ENCODE data around the gene G3BP1.

G3BP1 gene

GRCh38 chr5:151735646-151736045 lies 36.1 kb upstream of the G3BP1 start:
- TF ChIP-seq, protein P1, sequence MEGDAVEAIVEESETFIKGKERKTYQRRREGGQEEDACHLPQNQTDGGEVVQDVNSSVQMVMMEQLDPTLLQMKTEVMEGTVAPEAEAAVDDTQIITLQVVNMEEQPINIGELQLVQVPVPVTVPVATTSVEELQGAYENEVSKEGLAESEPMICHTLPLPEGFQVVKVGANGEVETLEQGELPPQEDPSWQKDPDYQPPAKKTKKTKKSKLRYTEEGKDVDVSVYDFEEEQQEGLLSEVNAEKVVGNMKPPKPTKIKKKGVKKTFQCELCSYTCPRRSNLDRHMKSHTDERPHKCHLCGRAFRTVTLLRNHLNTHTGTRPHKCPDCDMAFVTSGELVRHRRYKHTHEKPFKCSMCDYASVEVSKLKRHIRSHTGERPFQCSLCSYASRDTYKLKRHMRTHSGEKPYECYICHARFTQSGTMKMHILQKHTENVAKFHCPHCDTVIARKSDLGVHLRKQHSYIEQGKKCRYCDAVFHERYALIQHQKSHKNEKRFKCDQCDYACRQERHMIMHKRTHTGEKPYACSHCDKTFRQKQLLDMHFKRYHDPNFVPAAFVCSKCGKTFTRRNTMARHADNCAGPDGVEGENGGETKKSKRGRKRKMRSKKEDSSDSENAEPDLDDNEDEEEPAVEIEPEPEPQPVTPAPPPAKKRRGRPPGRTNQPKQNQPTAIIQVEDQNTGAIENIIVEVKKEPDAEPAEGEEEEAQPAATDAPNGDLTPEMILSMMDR (IDR thresholded peaks at IDR 0.05; ENCODE audit: low read depth, low read length, missing control alignments) = no peak
- in situ Hi-C loops (cut with HindIII; ENCODE audit: low sequenced_read_pairs) = no loop called here
- H3K4me3 ChIP-seq (ENCODE audit: low read depth, low read length) = no peak overlapping the region
- no peak for DNase-seq (ENCODE audit: low read depth)

- in situ Hi-C loops (cut with HindIII; ENCODE audit: low sequenced_read_pairs) = no loop called here
- H3K4me3 ChIP-seq (ENCODE audit: low read depth, low read length) = no peak overlapping the region
- no peak for DNase-seq (ENCODE audit: low read depth)
- TF ChIP-seq, protein P1 (IDR thresholded peaks at IDR 0.05; ENCODE audit: low read depth, low read length, missing control alignments) = no peak
These were observed 34.3 kb upstream of the G3BP1 start for GRCh38 chr5:151737431-151737830.

DNA sequence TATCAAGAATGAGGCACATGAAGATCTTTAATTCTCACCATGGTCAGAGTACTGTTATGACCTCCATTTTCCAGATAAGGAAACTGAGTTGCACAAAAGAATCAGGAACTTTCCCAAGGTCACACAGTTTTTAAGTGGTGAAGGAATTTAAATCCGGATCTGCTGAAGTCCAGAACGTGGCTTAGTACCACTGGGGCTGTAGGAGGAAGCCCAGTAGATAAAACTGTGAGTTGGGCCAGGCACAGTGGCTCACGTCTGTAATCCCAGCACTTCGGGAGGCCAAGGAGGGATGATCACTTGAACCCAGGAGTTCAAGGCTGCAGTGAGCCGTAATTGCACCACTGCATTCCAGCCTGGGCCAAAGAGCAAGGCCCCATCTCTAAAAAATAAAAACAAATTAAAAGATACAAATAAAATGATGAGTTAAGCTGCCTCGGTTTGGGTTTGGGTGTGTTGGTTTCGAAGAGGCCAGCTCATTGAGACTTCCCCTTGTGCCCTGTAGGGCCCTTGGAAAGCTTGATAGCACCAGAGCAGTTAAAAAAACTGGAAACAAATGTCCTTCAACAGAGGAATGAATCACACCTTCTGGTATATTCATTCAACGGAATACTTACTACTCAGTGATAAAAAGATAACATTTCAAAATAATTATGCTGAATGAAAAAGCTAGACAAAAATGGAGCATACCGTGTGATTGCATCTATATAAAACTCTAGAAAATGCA lies 33.5 kb upstream of the G3BP1 start:
- in situ Hi-C loops (cut with HindIII; ENCODE audit: low sequenced_read_pairs) = no loop called here
- DNase-seq (ENCODE audit: low read depth) = no peak
- TF ChIP-seq, protein P1 (IDR thresholded peaks at IDR 0.05; ENCODE audit: low read depth, low read length, missing control alignments) = no peak
- H3K4me3 ChIP-seq (ENCODE audit: low read depth, low read length) = no peak overlapping the region

- H3K4me3 ChIP-seq (ENCODE audit: low read depth, low read length) = no peak overlapping the region
- in situ Hi-C loops (cut with HindIII; ENCODE audit: low sequenced_read_pairs) = no loop called here
These were observed 32.4 kb upstream of the G3BP1 start for GRCh38 chr5:151739395-151739794.

DNA sequence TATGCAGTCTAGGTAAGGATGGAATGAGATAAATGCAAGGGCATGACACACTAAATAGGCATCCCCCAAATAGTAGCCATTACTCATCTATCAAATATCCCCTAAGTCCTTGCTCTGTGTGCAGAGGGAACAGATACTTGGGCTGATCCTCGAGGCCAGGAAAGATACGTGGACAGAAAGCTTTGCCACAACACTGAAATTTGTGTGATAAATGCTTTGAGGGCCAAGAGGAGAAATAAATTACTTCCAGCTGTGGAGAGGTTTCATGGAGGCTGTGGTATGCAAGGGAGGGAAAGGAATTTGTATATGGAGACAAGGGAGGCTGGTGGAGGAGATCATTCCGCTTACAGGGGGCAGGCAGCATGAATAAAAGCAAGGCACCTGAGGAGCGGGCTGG lies 31.8 kb upstream of the G3BP1 start:
- TF ChIP-seq, protein P1 (IDR thresholded peaks at IDR 0.05; ENCODE audit: low read depth, low read length, missing control alignments) = no peak
- H3K4me3 ChIP-seq (ENCODE audit: low read depth, low read length) = peak overlapping the region; percentile 2
- peak; percentile 80 for DNase-seq (ENCODE audit: low read depth)
- in situ Hi-C loops (cut with HindIII; ENCODE audit: low sequenced_read_pairs) = loop anchor here (5.0 kb wide), 1 partner anchor 73 kb away; no protein-coding TSS in a partner anchor

More at GRCh38 chr5:151739395-151739794, 32.4 kb upstream of the G3BP1 start:
- TF ChIP-seq, protein P1 (IDR thresholded peaks at IDR 0.05; ENCODE audit: low read depth, low read length, missing control alignments) = peak; percentile 8
- DNase-seq (ENCODE audit: low read depth) = no peak

- peak; percentile 88 for DNase-seq (ENCODE audit: low read depth)
- H3K4me3 ChIP-seq (ENCODE audit: low read depth, low read length) = peak overlapping the region; percentile 2
- in situ Hi-C loops (cut with HindIII; ENCODE audit: low sequenced_read_pairs) = loop anchor here (5.0 kb wide), 1 partner anchor 73 kb away; no protein-coding TSS in a partner anchor
- TF ChIP-seq, protein P1 (IDR thresholded peaks at IDR 0.05; ENCODE audit: low read depth, low read length, missing control alignments) = peak; percentile 81
These were observed 31.3 kb upstream of the G3BP1 start for GRCh38 chr5:151740336-151740942.
